HEK293T (cell line): ENCODE data around the gene DCTN5.
"Not testable (repeated sequence)": the region's sequence is repeated elsewhere in the genome, so short reads cannot be mapped to it uniquely, and the experiment has no call there.

ENCODE experiments used
- CTCF ChIA-PET: fragments of 350-600 bp; formaldehyde crosslinking; extraction: SDS; loops from one replicate; lab custom pipeline; 2021; ENCODE audit warnings: antibody characterized with exemption, inconsistent platforms; lab: Yijun Ruan, JAX
- POLR2A ChIA-PET: fragments of 350-600 bp; formaldehyde crosslinking; extraction: SDS; loops from one replicate; lab custom pipeline; 2020; ENCODE audit warnings: antibody characterized with exemption, inconsistent platforms; lab: Yijun Ruan, JAX
- DNase-seq: peaks from one replicate; pipeline ENCODE4 v3.0.0; 2012; ENCODE audit warnings: mixed read lengths; ENCODE audit errors: extremely low spot score
- ARNT ChIP-seq: fragments of 450-650 bp; IDR thresholded peaks from 2 replicates; pipeline ENCODE4 v1.6.1; 2017; ENCODE audit warnings: mild to moderate bottlenecking
- BHLHE40 ChIP-seq: fragments of 450-650 bp; IDR thresholded peaks from 2 replicates; pipeline ENCODE4 v1.6.1; 2016; ENCODE audit warnings: mild to moderate bottlenecking, moderate library complexity, borderline replicate concordance
- CTBP1 ChIP-seq: fragments of 450-650 bp; IDR thresholded peaks from 2 replicates; pipeline ENCODE4 v1.6.1; 2016; ENCODE audit warnings: borderline replicate concordance
- ELF4 ChIP-seq: fragments of 450-650 bp; IDR thresholded peaks from 2 replicates; pipeline ENCODE4 v1.6.1; 2017; ENCODE audit warnings: antibody characterized with exemption
- FOXA1 ChIP-seq: fragments of 450-650 bp; IDR thresholded peaks from 2 replicates; pipeline ENCODE4 v1.6.1; 2016; ENCODE audit warnings: mild to moderate bottlenecking
- FOXK2 ChIP-seq: fragments of 450-650 bp; IDR thresholded peaks from 2 replicates; pipeline ENCODE4 v1.6.1; 2016; ENCODE audit warnings: mild to moderate bottlenecking
- FOXM1 ChIP-seq: fragments of 450-650 bp; IDR thresholded peaks from 2 replicates; pipeline ENCODE4 v1.6.1; 2017; ENCODE audit warnings: mild to moderate bottlenecking, borderline replicate concordance
- HDGF ChIP-seq: fragments of 450-650 bp; IDR thresholded peaks from 2 replicates; pipeline ENCODE4 v1.6.1; 2017; ENCODE audit warnings: antibody characterized with exemption, borderline replicate concordance
- L3MBTL2 ChIP-seq: fragments of 450-650 bp; conservative IDR thresholded peaks from 2 replicates; pipeline ENCODE4 v1.6.1; 2016; ENCODE audit warnings: mild to moderate bottlenecking
- LEF1 ChIP-seq: fragments of 450-650 bp; IDR thresholded peaks from 2 replicates; pipeline ENCODE4 v1.6.1; 2017; ENCODE audit warnings: mild to moderate bottlenecking, borderline replicate concordance
- NFRKB ChIP-seq: fragments of 450-650 bp; IDR thresholded peaks from 2 replicates; pipeline ENCODE4 v1.6.1; 2016; ENCODE audit warnings: mild to moderate bottlenecking, moderate library complexity
- SP1 ChIP-seq: fragments of 450-650 bp; IDR thresholded peaks from 2 replicates; pipeline ENCODE4 v1.6.1; 2017
- SUZ12 ChIP-seq: fragments of 450-650 bp; IDR thresholded peaks from 2 replicates; pipeline ENCODE4 v1.6.1; 2016; ENCODE audit warnings: mild to moderate bottlenecking
- TARDBP ChIP-seq: fragments of 450-650 bp; IDR thresholded peaks from 2 replicates; pipeline ENCODE4 v1.6.1; 2016
- ZNF384 ChIP-seq: fragments of 450-650 bp; IDR thresholded peaks from 2 replicates; pipeline ENCODE4 v1.6.1; 2016
- TF ChIP-seq, protein P1 (sequence below): fragments of 450-650 bp; IDR thresholded peaks from 2 replicates; pipeline ENCODE4 v1.6.1; 2016

DCTN5 gene

DNA sequence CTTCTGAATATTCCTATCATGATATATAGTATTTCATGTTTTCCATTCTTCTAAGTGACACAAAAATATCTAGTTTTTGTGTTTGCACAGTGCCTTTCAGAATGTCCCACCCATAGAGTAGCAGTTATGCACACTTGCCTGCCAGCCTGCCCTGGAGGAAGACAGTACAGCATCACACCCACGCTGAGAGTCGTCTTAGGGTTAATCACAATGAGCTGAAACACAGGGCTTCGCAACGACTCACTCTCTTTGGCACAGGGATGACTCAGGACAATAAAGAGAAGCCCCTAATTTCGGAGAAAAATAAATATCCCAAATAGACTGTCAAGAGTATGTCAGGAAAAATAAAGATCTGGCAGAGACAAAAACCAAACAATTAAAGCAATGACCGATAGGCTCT, 33.5 kb upstream of the DCTN5 start:
- no peak for TF ChIP-seq CTBP1
- no peak for TF ChIP-seq SUZ12
- no peak for TF ChIP-seq LEF1
- no peak for TF ChIP-seq SP1
- TF ChIP-seq TARDBP = no peak
- TF ChIP-seq FOXK2 = no peak
- no peak for TF ChIP-seq FOXM1
- TF ChIP-seq L3MBTL2 = no peak
- no peak for TF ChIP-seq NFRKB
- TF ChIP-seq ARNT = no peak
- TF ChIP-seq BHLHE40 = no peak
- TF ChIP-seq ZNF384 = no peak
- ChIA-PET CTCF (interaction anchor here (1.1 kb wide), 1 partner anchor 11 kb away, joined by 3 read pairs; no protein-coding TSS in a partner anchor), POLR2A (no interaction called here)
- DNase-seq = no peak

DNA sequence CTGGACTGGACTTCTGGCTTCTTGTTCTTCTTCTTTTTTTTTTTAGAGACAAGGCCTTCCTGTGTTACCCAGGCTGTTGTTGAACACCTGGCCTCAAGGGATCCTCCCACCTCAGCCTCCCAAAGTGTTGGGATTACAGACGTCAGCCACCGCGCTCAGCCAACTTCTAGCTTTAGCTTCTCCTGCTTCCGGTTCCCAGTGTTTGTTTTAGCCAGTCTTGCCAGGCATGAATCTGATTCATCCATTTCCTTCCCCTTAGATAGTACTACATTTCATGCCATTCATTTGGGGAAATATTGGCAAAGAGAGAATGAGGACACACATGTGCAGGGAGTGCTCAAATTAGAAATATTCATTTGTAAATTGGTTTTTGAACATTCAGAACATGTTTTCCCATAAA, 33.1 kb upstream of the DCTN5 start:
- POLR2A ChIA-PET = no interaction called here
- DNase-seq = no peak
- TF ChIP-seq ZNF384 = no peak
- no peak for TF ChIP-seq FOXA1
- TF ChIP-seq NFRKB = no peak
- TF ChIP-seq ARNT = no peak
- no peak for TF ChIP-seq LEF1
- TF ChIP-seq FOXM1 = no peak
- TF ChIP-seq FOXK2 = no peak
- TF ChIP-seq SP1 = no peak
- TF ChIP-seq L3MBTL2 = no peak
- TF ChIP-seq SUZ12 = no peak
- TF ChIP-seq BHLHE40 = no peak
- no peak for TF ChIP-seq HDGF
- TF ChIP-seq ELF4 = no peak
- TF ChIP-seq, protein P1, sequence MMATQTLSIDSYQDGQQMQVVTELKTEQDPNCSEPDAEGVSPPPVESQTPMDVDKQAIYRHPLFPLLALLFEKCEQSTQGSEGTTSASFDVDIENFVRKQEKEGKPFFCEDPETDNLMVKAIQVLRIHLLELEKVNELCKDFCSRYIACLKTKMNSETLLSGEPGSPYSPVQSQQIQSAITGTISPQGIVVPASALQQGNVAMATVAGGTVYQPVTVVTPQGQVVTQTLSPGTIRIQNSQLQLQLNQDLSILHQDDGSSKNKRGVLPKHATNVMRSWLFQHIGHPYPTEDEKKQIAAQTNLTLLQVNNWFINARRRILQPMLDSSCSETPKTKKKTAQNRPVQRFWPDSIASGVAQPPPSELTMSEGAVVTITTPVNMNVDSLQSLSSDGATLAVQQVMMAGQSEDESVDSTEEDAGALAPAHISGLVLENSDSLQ = no peak
- TF ChIP-seq TARDBP = no peak
- TF ChIP-seq CTBP1 = no peak
- CTCF ChIA-PET = interaction anchor here (1.1 kb wide), 1 partner anchor 11 kb away, joined by 3 read pairs; no protein-coding TSS in a partner anchor

DNA sequence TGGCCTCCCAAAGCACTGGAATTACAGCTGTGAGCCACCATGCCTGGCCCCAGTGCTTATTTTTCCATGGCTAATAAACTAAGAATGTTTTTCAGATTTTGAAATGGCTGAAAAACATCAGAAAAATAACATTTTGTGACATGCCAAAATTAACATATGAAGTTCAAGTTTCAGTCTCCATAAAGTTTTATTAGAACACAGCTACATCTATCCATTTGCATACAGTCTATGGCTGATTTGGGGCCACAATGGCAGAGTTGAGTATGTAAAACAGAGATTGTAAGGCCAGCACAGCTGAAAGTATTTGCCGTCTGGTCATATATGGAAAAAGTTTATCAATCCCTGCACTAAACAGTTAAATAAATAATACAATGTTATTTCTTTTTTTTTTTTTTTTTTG, 31.3 kb upstream of the DCTN5 start:
- ChIA-PET CTCF (no interaction called here), POLR2A (no interaction called here)
- no peak for DNase-seq
- TF ChIP-seq NFRKB = no peak
- no peak for TF ChIP-seq L3MBTL2
- TF ChIP-seq ZNF384 = 0 out of 2 replicates have a peak, but pooled peaks have one; percentile 19
- no peak for TF ChIP-seq BHLHE40

DNA sequence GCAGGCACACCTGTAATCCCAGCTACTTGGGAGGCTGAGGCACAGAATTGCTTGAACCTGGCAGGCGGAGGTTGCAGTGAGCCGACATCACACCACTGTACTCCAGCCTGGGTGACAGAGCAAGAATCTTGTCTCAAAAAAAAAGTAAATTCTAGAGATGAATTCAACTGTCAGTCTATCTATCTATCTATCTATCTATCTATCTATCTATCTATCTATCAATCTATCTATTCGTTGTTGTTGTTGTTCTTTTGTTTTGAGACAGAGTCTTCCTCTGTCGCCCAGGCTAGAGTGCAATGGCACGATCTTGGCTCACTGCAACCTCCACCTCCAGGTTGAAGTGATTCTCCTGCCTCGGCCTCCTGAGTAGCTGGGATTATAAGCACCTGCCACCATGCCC, 30.4 kb upstream of the DCTN5 start:
- DNase-seq, POLR2A ChIA-PET, CTCF ChIA-PET: not testable (repeated sequence)

DNA sequence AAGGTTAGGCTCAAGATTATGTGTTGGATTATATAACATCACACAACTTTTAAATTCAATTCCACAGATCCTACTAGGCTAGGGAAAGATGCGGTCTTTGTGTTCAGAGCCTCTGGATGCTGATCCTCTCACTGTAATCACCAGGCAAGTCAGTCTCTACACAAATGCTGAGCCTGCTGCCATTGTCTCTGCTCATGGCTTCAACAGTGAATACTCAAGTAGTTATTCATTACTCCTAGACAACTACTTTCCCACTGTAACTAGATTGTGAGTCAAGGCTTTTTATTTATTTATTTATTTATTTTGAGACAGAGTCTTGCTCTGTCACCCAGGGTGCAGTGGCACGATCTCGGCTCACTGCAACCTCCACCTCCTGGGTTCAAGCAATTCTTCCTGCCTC, 29.3 kb upstream of the DCTN5 start:
- ChIA-PET CTCF (no interaction called here), POLR2A (no interaction called here)
- no peak for DNase-seq
- TF ChIP-seq L3MBTL2 (no peak), SUZ12 (no peak), SP1 (no peak), ZNF384 (no peak), TARDBP (no peak)

DNA sequence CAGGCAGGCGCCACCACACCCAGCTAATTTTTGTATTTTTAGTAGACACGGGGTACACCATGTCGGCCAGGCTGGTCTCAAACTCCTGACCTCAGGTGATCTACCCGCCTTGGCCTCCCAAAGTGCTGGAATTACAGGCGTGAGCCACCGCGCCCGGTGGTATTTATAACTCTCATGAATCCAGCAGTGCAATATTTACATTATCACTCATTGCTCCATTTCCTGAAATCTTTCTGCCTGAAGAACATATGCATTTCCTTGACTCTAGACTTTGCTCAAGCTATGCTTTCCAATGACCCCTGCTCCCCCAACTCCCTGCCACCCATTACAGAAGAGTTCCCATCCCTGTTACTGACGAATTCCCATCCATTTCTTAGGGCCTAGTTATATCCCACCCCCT, 25.5 kb upstream of the DCTN5 start:
- TF ChIP-seq NFRKB (no peak), HDGF (no peak), LEF1 (no peak), ARNT (no peak), CTBP1 (no peak), ELF4 (no peak), SP1 (no peak), BHLHE40 (no peak), ZNF384 (no peak), FOXK2 (no peak), TARDBP (no peak), FOXM1 (no peak), FOXA1 (no peak), L3MBTL2 (no peak), SUZ12 (no peak)
- TF ChIP-seq, protein P1 = no peak
- ChIA-PET CTCF (no interaction called here), POLR2A (no interaction called here)
- DNase-seq = no peak

DNA sequence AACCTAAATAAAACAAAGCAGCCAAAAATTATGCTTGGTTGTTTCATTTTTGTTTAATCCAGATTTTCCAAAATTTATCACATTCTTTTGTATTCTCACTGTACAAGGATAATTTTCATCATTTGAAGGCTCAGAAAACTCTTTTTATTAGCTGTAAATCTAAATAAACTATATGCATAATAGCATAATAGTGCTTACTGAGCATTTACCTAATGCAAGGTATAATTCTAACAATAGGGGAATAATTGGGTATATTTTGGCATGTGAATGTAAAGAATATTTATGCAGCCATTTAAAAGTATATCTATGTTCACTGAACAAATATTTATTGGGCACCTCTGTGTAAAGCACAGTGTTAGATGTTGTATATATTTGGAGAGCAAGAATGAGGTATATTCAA, 17.2 kb upstream of the DCTN5 start:
- TF ChIP-seq FOXK2 (no peak), SUZ12 (no peak), ARNT (no peak), SP1 (no peak), FOXA1 (no peak), L3MBTL2 (no peak), ELF4 (no peak), BHLHE40 (no peak), ZNF384 (no peak), FOXM1 (no peak), LEF1 (no peak)
- TF ChIP-seq, protein P1 = no peak
- DNase-seq = no peak
- POLR2A ChIA-PET = no interaction called here
- CTCF ChIA-PET = no interaction called here
